ENCODE measurements around the gene DDX1.

DNA sequence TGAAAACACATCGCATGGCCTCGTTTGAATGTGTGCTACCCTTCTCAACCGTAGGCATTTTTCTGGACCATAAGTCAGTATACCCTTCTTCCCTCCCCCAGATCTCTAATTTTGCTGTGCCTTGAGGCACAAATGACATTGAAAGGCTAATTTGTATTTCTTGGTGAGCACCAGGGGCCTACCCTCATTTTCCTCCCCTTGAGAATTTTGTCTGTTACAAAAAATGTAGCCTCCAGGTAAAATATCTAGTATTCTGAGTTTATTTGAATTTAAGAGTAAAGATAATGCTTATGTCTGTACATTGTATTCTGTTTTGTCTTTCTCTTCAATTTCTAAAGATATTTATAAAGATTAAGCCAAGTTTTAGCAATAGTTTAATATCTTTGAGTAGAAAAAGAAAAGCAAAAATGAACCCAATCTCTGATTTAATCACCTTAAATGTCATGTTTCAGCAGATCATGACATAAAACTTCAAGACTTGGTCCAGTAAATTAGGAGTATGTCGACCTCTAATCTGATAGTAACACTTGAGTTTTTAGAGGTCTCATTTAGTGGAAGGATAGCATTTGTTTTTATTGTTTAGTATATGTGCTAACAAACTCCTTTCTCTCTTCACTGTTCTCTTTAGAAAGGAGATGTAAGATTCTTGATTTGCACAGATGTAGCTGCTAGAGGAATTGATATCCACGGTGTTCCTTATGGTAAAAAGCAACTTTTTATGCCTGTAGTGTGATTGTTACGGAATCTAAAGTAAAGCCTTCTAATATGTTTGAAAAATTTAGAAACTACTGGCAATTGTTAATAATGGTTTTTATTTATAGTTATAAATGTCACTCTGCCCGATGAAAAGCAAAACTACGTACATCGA lies 36.4 kb downstream of the DDX1 start:
- TF ChIP-seq CTCF (conservative IDR thresholded peaks at IDR 0.05; ENCODE audit: low read length) (no peak), EZH2phosphoT487 (IDR thresholded peaks at IDR 0.05; ENCODE audit: borderline replicate concordance) (no peak)

All from Loucy (cell line).